Body of pancreas (tissue), 4 donors: ENCODE measurements around the gene KIAA1671.

ENCODE experiments used
- POLR2A ChIP-seq, 3 donors: fragments of 450-650 bp; IDR thresholded peaks; one replicate each; pipeline ENCODE4 v1.6.1; 2016; ENCODE audit warnings: antibody characterized with exemption in 3 of 3, mild to moderate bottlenecking in 2 of 3
- TF ChIP-seq, protein P1 (sequence below), 7 experiments: fragments of 450-650 bp in 4 of 7; fragments of 200-600 bp in 3 of 7; sonication (generic) in 3 of 7; IDR thresholded peaks; one replicate each; pipeline ENCODE4 v1.5.1; 2016 to 2019; ENCODE audit warnings: antibody characterized with exemption in 7 of 7

DNA sequence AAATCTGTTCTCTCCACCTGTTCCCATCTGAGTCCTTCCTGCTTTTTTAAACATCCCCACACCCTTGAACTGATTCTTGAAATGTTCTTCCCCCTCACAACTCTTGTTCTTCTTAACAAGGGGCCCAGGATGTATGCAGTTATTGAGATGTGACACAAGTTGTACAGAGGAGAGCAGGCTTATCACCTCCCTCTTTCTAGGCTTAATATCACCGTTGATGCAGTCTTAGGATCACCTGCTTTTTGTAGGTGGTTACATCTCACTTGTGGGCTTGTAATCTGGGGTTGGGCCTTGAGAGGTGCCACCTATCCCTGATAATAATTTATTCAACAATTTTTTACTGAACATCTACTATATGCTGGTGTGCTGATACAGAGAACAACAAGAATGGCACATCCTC is 253.3 kb downstream of the KIAA1671 start:
- TF ChIP-seq POLR2A (IDR thresholded peaks at IDR 0.05): no peak
- TF ChIP-seq, protein P1, sequence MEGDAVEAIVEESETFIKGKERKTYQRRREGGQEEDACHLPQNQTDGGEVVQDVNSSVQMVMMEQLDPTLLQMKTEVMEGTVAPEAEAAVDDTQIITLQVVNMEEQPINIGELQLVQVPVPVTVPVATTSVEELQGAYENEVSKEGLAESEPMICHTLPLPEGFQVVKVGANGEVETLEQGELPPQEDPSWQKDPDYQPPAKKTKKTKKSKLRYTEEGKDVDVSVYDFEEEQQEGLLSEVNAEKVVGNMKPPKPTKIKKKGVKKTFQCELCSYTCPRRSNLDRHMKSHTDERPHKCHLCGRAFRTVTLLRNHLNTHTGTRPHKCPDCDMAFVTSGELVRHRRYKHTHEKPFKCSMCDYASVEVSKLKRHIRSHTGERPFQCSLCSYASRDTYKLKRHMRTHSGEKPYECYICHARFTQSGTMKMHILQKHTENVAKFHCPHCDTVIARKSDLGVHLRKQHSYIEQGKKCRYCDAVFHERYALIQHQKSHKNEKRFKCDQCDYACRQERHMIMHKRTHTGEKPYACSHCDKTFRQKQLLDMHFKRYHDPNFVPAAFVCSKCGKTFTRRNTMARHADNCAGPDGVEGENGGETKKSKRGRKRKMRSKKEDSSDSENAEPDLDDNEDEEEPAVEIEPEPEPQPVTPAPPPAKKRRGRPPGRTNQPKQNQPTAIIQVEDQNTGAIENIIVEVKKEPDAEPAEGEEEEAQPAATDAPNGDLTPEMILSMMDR (IDR thresholded peaks at IDR 0.05): no peak
